GM08714 (cell line): ENCODE data around the gene COL6A5.

Experiments used
- H3K4me3 ChIP-seq: fragments of 200-500 bp; sonication (Bioruptor generic); 2 replicates; pipeline ENCODE4 v1.5.1; 2014; ENCODE audit warnings: mild to moderate bottlenecking, low read length, inconsistent platforms
- ZNF274 ChIP-seq: IDR thresholded peaks from 2 replicates; pipeline ENCODE4 v1.6.1; 2012; ENCODE audit warnings: mild to moderate bottlenecking, low read depth, low read length

COL6A5 gene

DNA sequence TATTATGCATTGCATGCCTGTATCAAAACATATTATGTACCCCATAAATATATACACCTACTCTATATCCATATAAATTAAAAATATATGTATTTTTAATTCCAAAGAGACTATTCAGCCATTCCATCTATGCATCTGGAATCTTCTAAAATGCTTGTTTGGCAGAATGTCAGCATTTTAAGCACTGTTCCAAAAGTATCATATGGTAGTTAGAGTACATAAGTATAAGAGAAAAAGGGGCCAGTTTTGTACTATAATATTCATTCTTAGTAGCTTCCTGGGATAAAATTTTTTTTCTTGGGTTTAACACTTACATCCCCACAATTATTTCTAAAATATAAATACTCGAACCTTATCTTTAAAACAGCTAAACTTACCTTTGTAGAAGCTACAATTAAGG, 111.1 kb downstream of the COL6A5 start:
- TF ChIP-seq ZNF274 = no peak
- H3K4me3 ChIP-seq = no peak overlapping the region

- H3K4me3 ChIP-seq = no peak overlapping the region
- no peak for TF ChIP-seq ZNF274
These were observed 112.2 kb downstream of the COL6A5 start for GRCh38 chr3:130457671-130458070.

DNA sequence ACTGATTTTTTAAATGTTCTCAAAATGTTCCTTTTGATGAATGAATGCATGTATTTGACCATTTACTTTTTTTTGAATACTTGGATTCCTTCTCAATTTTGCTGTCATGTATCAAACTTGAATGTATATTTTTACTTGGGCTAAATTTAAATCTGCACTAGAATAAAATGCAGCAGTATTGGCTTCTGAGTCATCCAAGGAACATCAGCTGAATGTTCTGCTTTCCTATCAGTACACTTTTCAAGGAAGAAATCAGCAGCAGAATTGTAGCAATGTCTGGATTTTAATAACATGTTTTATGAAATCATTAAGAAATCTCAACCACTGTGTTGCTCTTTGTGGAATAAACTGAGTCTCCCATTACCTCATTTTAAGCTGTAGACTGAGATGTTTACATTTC, 114.5 kb downstream of the COL6A5 start:
- no peak overlapping the region for H3K4me3 ChIP-seq
- TF ChIP-seq ZNF274 = no peak

- H3K4me3 ChIP-seq = no peak overlapping the region
- TF ChIP-seq ZNF274 = no peak
These were observed 116.6 kb downstream of the COL6A5 start for GRCh38 chr3:130462089-130462488.

GRCh38 chr3:130463221-130463620, 117.7 kb downstream of the COL6A5 start:
- H3K4me3 ChIP-seq = no peak overlapping the region
- TF ChIP-seq ZNF274 = no peak

GRCh38 chr3:130465521-130465920, 120.0 kb downstream of the COL6A5 start:
- TF ChIP-seq ZNF274 = no peak
- no peak overlapping the region for H3K4me3 ChIP-seq

DNA sequence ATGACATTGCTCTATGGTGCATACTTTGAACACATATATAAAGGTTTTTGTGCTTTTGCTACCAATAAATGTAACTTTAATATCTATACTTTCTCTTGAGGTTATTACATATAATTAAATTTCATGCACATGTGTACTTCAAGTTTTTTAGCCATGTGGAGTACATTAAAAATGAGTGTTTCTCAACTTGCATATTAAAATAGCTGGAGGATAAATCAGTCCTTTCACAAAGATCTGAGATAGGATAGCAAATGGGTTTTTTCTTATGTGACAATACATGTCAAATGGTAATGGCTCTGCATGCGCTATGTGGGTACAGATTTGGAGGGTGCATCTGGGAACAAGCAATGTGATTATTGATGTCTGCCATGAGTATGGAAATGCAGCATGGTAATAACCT, 122.8 kb downstream of the COL6A5 start:
- no peak for TF ChIP-seq ZNF274
- no peak overlapping the region for H3K4me3 ChIP-seq

- H3K4me3 ChIP-seq = no peak overlapping the region
- no peak for TF ChIP-seq ZNF274
These were observed 124.7 kb downstream of the COL6A5 start for GRCh38 chr3:130470126-130470525.

DNA sequence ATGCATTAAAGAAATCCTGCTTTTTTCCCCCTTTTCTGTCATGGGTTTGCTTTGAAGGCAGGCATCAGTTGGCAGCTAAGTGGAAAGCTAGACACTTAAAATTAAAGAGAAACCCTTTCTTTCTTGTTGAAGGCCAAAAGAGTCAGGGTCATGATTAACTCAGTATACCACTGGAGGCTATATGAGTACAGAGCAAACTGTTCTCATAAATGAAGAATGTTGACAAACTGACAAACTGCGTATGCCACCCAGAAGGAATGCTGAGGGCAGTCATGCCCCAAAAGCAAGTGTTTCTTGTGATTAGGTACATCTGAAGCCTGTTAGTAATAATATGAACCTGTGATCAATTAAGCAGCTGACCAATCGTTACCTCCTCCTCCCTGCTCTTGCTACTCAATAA, 127.9 kb downstream of the COL6A5 start:
- TF ChIP-seq ZNF274 = no peak
- H3K4me3 ChIP-seq = no peak overlapping the region

DNA sequence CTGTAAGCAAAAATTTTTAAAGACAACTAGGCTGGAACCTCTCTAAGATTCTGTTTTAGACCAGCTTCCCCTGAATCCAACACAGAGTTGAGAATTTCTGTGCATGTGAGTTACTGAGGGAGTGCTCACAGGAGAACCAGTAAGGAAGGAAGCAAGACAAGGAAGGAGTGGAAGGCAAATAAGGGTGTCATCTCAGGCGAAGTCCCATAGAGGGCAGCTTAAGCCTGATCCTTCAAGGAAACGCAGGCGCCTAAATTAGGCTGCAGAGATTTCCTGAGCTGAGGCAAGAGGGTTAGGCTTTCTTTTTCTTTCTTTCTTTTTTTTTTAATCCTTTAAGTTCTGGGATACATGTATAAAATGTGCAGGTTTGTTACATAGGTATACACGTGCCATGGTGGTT, 135.3 kb downstream of the COL6A5 start:
- no peak overlapping the region for H3K4me3 ChIP-seq
- no peak for TF ChIP-seq ZNF274

GRCh38 chr3:130488288-130488687, 142.8 kb downstream of the COL6A5 start:
- TF ChIP-seq ZNF274 = no peak
- H3K4me3 ChIP-seq = no peak overlapping the region

GRCh38 chr3:130488769-130489450, 143.4 kb downstream of the COL6A5 start:
- no peak overlapping the region for H3K4me3 ChIP-seq
- TF ChIP-seq ZNF274 = no peak

DNA sequence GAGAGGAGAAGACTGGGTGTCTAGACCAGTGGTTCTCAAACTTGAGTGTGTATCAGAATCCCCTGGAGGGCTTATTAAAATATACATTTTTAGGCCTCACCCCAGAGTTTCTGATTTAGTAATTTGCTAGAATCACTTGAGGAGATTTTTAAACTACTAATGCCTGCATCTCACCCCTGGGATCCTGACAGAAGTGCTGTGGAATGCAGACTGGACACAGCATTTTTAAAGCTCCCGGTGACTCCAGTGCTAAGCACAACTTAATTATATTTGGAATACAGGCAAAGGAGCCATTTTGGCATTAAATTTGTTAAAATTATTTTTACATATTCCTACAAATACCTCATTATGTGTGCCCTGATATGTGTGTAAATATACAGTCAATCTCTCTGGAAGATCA, 144.8 kb downstream of the COL6A5 start:
- H3K4me3 ChIP-seq = no peak overlapping the region
- no peak for TF ChIP-seq ZNF274

- no peak for TF ChIP-seq ZNF274
- H3K4me3 ChIP-seq = no peak overlapping the region
These were observed 146.0 kb downstream of the COL6A5 start for GRCh38 chr3:130491431-130491830.

- no peak for TF ChIP-seq ZNF274
- no peak overlapping the region for H3K4me3 ChIP-seq
These were observed 159.2 kb downstream of the COL6A5 start for GRCh38 chr3:130504701-130505100.

DNA sequence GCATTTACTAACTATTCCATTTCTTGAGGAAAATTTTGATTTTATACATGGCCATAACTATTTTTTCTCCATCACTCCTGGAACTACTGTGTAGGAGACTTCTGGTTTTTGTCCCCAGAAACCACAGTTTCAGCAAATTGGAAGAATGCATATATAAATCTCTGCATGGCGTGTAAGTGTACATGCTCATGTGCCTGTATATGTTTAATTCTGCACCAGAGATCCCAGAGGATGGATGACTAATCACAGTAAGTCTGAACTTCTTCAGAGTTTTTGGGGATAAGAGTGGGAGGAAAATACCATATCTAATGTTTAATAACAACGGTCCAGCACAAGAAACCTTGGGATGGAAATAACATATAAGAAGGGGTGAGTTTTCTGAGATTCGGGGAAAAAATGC, 160.6 kb downstream of the COL6A5 start:
- TF ChIP-seq ZNF274 = no peak
- no peak overlapping the region for H3K4me3 ChIP-seq

DNA sequence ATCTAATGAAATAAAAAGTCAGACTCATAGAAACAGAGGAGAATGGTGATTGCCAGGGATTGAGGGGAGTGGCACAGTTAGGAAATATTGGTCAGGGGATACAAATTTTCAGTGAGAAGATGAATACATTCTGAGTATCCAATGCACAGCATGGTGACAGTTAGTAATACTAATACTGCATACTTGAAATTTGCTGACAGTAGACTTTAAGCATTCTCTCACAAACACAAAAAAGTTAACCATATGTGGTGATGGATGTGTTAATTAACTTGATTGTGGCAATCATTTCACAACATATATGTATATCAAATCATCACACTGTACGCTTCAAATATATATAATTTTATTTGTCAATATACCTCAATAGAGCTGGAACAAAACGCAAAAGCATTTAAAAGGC, 162.3 kb downstream of the COL6A5 start:
- TF ChIP-seq ZNF274 = no peak
- H3K4me3 ChIP-seq = no peak overlapping the region
